HEK293 (cell line): ENCODE measurements around the gene CCDC120.

ENCODE experiments used
- CTCF ChIP-seq: fragments of 450-650 bp; formaldehyde crosslinking; IDR thresholded peaks from 2 replicates; pipeline ENCODE4 v1.5.1; 2016; ENCODE audit warnings: missing biosample characterization, missing genetic modification characterization
- MEIS1 ChIP-seq: sonication (generic); formaldehyde crosslinking; IDR thresholded peaks from 2 replicates; pipeline ENCODE4 v1.8.1; 2022; ENCODE audit warnings: missing genetic modification reagents, mild to moderate bottlenecking, borderline replicate concordance
- TRIM28 ChIP-seq: IDR thresholded peaks from 2 replicates; pipeline ENCODE4 v1.6.1; 2011; ENCODE audit warnings: low read length, control low read depth, borderline replicate concordance
- YY1 ChIP-seq: fragments of 450-650 bp; formaldehyde crosslinking; IDR thresholded peaks from 2 replicates; pipeline ENCODE4 v1.5.1; 2018; ENCODE audit warnings: missing biosample characterization, missing genetic modification characterization
- ZNF112 ChIP-seq: fragments of 450-650 bp; formaldehyde crosslinking; IDR thresholded peaks from 2 replicates; pipeline ENCODE4 v1.5.0; 2017; ENCODE audit warnings: missing biosample characterization, missing genetic modification characterization
- ZNF350 ChIP-seq: fragments of 450-650 bp; formaldehyde crosslinking; IDR thresholded peaks from 2 replicates; pipeline ENCODE4 v1.5.0; 2017; ENCODE audit warnings: missing biosample characterization, mild to moderate bottlenecking, missing genetic modification characterization
- ZNF37A ChIP-seq: fragments of 450-650 bp; IDR thresholded peaks from 2 replicates; pipeline ENCODE4 v1.5.1; 2018; ENCODE audit warnings: missing biosample characterization, missing genetic modification characterization
- ZNF664 ChIP-seq: fragments of 450-650 bp; formaldehyde crosslinking; IDR thresholded peaks from 2 replicates; pipeline ENCODE4 v1.5.1; 2016; ENCODE audit warnings: missing biosample characterization, missing genetic modification characterization
- ZNF785 ChIP-seq: fragments of 450-650 bp; formaldehyde crosslinking; IDR thresholded peaks from 2 replicates; pipeline ENCODE4 v1.5.1; 2016; ENCODE audit warnings: missing biosample characterization, missing genetic modification characterization

- TF ChIP-seq ZNF664 (tag by site-specific recombination) (no peak), ZNF37A (tag by site-specific recombination) (no peak), ZNF785 (tag by site-specific recombination) (no peak), CTCF (tag by site-specific recombination) (peak; percentile 64), ZNF112 (tag by site-specific recombination) (no peak), TRIM28 (no peak), MEIS1 (no peak), ZNF350 (tag by site-specific recombination) (no peak), YY1 (tag by site-specific recombination) (no peak)
Observed at GRCh38 chrX:49043220-49043986, 15.4 kb upstream of the CCDC120 start, which contains the start of gene TFE3.
